Measurements from ENCODE around the gene HAUS8.

DNA sequence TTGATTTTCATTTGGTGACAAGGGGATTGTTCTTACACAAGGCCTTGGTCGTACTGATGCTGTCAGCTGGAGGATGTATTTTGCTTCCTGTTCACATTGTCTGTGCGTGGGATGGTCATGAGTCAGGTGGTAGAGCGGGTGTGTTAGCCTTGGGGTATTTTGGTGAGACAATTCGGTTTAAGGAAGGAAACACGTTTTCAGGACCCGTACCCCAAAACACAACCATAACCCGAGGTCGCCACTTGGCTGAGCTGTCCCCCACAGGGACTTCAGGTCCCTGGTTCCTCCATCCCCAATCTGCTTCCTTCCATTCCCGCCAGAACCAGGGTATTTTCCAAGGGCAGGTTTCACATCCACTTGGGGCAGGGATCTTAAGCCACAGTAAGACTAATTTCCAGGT, 15.3 kb upstream of the HAUS8 start:
- TF ChIP-seq, protein P1, sequence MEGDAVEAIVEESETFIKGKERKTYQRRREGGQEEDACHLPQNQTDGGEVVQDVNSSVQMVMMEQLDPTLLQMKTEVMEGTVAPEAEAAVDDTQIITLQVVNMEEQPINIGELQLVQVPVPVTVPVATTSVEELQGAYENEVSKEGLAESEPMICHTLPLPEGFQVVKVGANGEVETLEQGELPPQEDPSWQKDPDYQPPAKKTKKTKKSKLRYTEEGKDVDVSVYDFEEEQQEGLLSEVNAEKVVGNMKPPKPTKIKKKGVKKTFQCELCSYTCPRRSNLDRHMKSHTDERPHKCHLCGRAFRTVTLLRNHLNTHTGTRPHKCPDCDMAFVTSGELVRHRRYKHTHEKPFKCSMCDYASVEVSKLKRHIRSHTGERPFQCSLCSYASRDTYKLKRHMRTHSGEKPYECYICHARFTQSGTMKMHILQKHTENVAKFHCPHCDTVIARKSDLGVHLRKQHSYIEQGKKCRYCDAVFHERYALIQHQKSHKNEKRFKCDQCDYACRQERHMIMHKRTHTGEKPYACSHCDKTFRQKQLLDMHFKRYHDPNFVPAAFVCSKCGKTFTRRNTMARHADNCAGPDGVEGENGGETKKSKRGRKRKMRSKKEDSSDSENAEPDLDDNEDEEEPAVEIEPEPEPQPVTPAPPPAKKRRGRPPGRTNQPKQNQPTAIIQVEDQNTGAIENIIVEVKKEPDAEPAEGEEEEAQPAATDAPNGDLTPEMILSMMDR (IDR thresholded peaks at IDR 0.05; ENCODE audit: low read length) = no peak
- TF ChIP-seq EZH2 (optimal IDR thresholded peaks at IDR 0.05; ENCODE audit: low read depth, low read length) = no peak

Measured in MM.1S (cell line).